NOMO-1 treated with DMSO at 0.1 percent for 48 hours (cell line): Measurements from ENCODE around the gene MTM1.

Experiments
- DNase-seq: peaks from one replicate; lab custom pipeline; 2025; ENCODE audit not compliant: unreplicated experiment; lab: John Stamatoyannopoulos, UW

Gene MTM1

DNA sequence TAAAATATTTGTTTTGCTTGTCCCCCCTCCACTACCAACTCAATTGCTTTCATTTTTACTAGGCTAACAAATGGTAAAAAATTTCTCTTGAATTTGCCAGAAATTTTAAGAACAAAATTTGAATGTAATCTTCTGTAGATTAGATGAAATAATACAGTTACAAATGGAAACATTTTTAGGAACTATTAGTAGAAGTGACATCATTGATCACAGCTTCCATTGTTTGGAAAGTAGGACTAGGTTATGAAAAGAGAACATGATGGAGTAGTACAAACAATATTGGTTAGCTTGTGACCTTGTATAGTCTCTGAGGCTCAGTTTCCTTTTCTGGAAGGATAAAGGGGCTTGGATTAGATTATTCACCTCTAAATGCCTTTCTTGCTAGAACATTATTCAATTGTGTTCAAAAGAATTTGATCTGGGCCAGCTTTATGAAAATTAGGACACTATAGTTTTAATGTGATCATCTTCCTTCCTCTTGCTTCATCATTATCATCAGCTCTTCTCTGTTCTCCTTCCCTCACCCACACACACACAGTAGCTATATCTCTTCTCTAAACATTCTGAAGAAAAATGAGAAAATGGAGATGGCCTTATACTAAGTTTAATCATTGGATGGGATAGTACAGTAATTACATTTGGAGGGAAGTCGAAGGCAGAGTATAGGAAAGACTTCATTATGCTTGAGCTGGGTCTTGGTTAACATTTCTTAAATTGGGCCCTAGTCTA is 134.7 kb downstream of the MTM1 start:
- no peak for DNase-seq

DNA sequence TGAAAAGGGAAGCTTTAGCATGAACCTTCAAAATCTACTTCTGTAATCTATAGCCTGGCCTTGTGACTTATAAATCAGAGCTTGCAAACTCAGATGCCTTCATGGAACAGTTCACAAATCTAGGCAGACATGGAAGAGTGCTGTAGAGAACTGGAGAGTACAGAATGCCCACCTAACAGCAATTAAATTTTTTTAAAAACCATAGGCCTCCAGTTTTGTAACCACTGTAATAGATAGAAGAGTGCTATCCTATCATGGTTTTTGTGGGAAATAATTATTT is 135.2 kb downstream of the MTM1 start:
- no peak for DNase-seq

- DNase-seq, result no peak
These were observed 135.7 kb downstream of the MTM1 start for GRCh38 chrX:150704030-150704613.

DNA sequence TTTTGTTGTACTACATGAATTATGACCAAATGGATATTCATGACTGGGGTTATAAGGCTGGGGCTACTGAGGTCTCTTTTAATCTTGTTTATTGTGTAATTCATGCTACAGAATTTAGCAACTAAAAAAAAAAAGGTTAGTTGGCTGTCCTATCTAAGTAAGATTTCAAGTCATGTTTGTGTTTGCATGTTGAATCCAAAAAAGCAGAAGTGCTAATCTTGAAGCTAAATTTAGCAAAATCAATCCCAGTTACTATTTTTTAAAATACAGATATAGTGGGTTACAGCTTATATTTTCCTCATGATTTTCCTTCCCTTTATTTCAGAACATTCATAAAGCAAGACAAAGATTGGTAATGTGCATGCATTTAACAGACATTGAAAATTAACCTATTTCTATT is 144.2 kb downstream of the MTM1 start:
- peak; percentile 26 for DNase-seq

DNA sequence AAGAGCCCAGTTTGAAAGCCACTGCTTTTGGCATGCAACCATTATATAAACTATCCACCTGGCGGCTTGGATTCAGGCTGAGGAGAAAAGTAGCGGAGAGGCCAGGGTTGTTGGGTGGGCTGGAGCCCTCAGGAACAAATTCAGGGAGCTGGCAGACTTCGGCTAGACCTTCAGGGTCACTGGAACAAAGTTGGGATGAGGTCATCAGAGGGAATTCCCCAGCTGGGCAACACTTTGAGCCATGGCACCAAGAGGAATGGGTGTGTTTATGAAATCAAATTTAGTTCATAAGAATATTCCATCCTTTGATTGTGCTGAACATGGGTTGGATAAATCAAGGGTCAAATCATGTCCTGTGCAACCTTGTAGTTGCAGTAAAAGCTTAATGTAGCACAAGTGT is 146.8 kb downstream of the MTM1 start:
- no peak for DNase-seq

DNA sequence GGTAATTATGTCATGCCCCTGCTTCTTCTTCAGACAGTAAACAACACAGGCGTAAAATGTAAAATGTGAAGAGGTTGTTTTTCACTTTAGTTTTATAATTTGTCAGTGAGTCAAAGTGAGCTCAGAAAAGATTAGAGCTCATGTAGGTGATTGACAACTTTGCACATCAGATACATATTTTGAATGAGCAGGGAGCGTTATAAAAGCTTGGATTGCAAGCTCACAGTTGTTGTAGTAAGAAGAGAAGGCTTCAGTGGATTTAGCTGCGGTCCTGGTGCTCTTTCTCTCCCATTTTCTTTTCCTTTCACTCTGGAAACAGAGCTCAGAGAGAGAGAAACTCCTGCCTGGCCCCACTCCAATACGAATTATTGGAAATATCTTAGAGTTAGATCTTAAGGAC is 151.2 kb downstream of the MTM1 start:
- DNase-seq, result no peak
